GM10847 (cell line): ENCODE results near the gene ALAS1.
A peak's percentile ranks its signal among the peaks of the same experiment; 100 is the strongest.

Experiments
- POLR2A ChIP-seq: IDR thresholded peaks from 2 replicates; pipeline ENCODE4 v1.6.1; 2011; ENCODE audit not compliant: insufficient read length; ENCODE audit errors: extremely low read depth

Gene ALAS1

GRCh38 chr3:52245322-52246263 is 47.6 kb downstream of the ALAS1 start, which contains the start of gene PPM1M:
Gene PPM1M (plus strand): TSS chr3:52245759. CDS start chr3:52245825, 66 bp downstream.
- TF ChIP-seq POLR2A: peak; percentile 16

- no peak for TF ChIP-seq POLR2A
These were observed 48.3 kb downstream of the ALAS1 start for GRCh38 chr3:52246264-52246620.

- TF ChIP-seq POLR2A: no peak
These were observed 48.9 kb downstream of the ALAS1 start for GRCh38 chr3:52246728-52247408.

- TF ChIP-seq POLR2A: no peak
These were observed 49.6 kb downstream of the ALAS1 start for GRCh38 chr3:52247409-52248164.

GRCh38 chr3:52248165-52248541 is 50.2 kb downstream of the ALAS1 start:
- TF ChIP-seq POLR2A: no peak

- no peak for TF ChIP-seq POLR2A
These were observed 51.0 kb downstream of the ALAS1 start for GRCh38 chr3:52248816-52249547.

- no peak for TF ChIP-seq POLR2A
These were observed 51.7 kb downstream of the ALAS1 start for GRCh38 chr3:52249683-52250082.

GRCh38 chr3:52250122-52250521 is 52.2 kb downstream of the ALAS1 start:
- TF ChIP-seq POLR2A: no peak

GRCh38 chr3:52253314-52254304 is 55.6 kb downstream of the ALAS1 start:
- TF ChIP-seq POLR2A: no peak

- TF ChIP-seq POLR2A: no peak
These were observed 56.6 kb downstream of the ALAS1 start for GRCh38 chr3:52254608-52255007.

GRCh38 chr3:52256159-52256558 is 58.2 kb downstream of the ALAS1 start:
- TF ChIP-seq POLR2A: no peak

- no peak for TF ChIP-seq POLR2A
These were observed 58.7 kb downstream of the ALAS1 start for GRCh38 chr3:52256622-52257021.

GRCh38 chr3:52257911-52258310 is 60.0 kb downstream of the ALAS1 start:
- no peak for TF ChIP-seq POLR2A

GRCh38 chr3:52259035-52259434 is 61.1 kb downstream of the ALAS1 start:
- TF ChIP-seq POLR2A: no peak
